ENCODE data around the gene PRKN. TPM values are rescaled to one million over a fixed set of nuclear protein-coding genes. Genes with fewer than 3 reads are reported as not detected.

The PRKN gene
- total and polyA plus RNA-seq, 5 experiments from 2014 or later = 2.2 to 5.6 (median 3.5) TPM

- Mint-ChIP-seq H3K9me3 (peaks cover 0 to 19% (median 4%) of the 10 kb centered on the region in 9 donors), H3K27ac (no peak overlapping the region), H3K4me3 (no peak overlapping the region), H3K27me3 (no peaks in the 10 kb centered on the region), H3K36me3 (peaks cover 0 to 8% (median 4%) of the 10 kb centered on the region in 3 donors), H3K4me1 (no peaks in the 10 kb centered on the region)
- no peak for DNase-seq
- ATAC-seq = no peak
- POLR2A ChIA-PET = no interaction called here
These were observed 1149.1 kb downstream of the PRKN start for GRCh38 chr6:161578478-161578877.

GRCh38 chr6:161575523-161576254, 1151.9 kb downstream of the PRKN start:
- no peak overlapping the region for H3K27ac Mint-ChIP-seq
- H3K36me3 Mint-ChIP-seq = peaks cover 7 to 16% (median 9%) of the 10 kb centered on the region in 3 donors
- ATAC-seq (no peak), DNase-seq (no peak)
- peaks cover 0 to 38% (median 2%) of the 10 kb centered on the region in 9 donors for H3K9me3 Mint-ChIP-seq
- no peaks in the 10 kb centered on the region for H3K27me3 Mint-ChIP-seq
- POLR2A ChIA-PET = no interaction called here
- H3K4me3 Mint-ChIP-seq = no peak overlapping the region
- no peaks in the 10 kb centered on the region for H3K4me1 Mint-ChIP-seq

- peaks cover 9 to 17% (median 15%) of the 10 kb centered on the region in 3 donors for H3K36me3 Mint-ChIP-seq
- no peaks in the 10 kb centered on the region for H3K4me1 Mint-ChIP-seq
- H3K9me3 Mint-ChIP-seq = peaks cover 0 to 30% (median 4%) of the 10 kb centered on the region in 9 donors
- H3K27ac Mint-ChIP-seq = no peak overlapping the region
- DNase-seq (no peak), ATAC-seq (no peak)
- POLR2A ChIA-PET = no interaction called here
- no peaks in the 10 kb centered on the region for H3K27me3 Mint-ChIP-seq
- H3K4me3 Mint-ChIP-seq = no peak overlapping the region
These were observed 1158.6 kb downstream of the PRKN start for GRCh38 chr6:161568885-161569456.

GRCh38 chr6:161564952-161565351, 1162.6 kb downstream of the PRKN start:
- Mint-ChIP-seq H3K4me1 (no peaks in the 10 kb centered on the region), H3K27ac (no peak overlapping the region), H3K36me3 (peaks cover 2 to 8% (median 5%) of the 10 kb centered on the region in 3 donors), H3K4me3 (no peak overlapping the region), H3K27me3 (no peaks in the 10 kb centered on the region), H3K9me3 (peaks cover 0 to 7% (median 0%) of the 10 kb centered on the region in 9 donors)
- ATAC-seq (no peak), DNase-seq (no peak)
- POLR2A ChIA-PET = no interaction called here

- Mint-ChIP-seq H3K27me3 (no peaks in the 10 kb centered on the region), H3K9me3 (peaks cover 0 to 7% (median 0%) of the 10 kb centered on the region in 9 donors), H3K4me3 (no peak overlapping the region), H3K4me1 (no peaks in the 10 kb centered on the region), H3K27ac (no peak overlapping the region), H3K36me3 (peaks cover 2 to 6% (median 4%) of the 10 kb centered on the region in 3 donors)
- ATAC-seq (no peak), DNase-seq (no peak)
- POLR2A ChIA-PET = no interaction called here
These were observed 1165.7 kb downstream of the PRKN start for GRCh38 chr6:161561908-161562307.

- POLR2A ChIA-PET = no interaction called here
- H3K27me3 Mint-ChIP-seq = no peaks in the 10 kb centered on the region
- H3K9me3 Mint-ChIP-seq = peaks cover 3 to 44% (median 17%) of the 10 kb centered on the region in 9 donors
- ATAC-seq (no peak), DNase-seq (no peak)
- no peak overlapping the region for H3K27ac Mint-ChIP-seq
- no peaks in the 10 kb centered on the region for H3K4me1 Mint-ChIP-seq
- no peak overlapping the region for H3K4me3 Mint-ChIP-seq
- peaks cover 4 to 26% (median 10%) of the 10 kb centered on the region in 3 donors for H3K36me3 Mint-ChIP-seq
These were observed 1170.0 kb downstream of the PRKN start for GRCh38 chr6:161557333-161558107.

GRCh38 chr6:161554883-161555282, 1172.7 kb downstream of the PRKN start:
- ATAC-seq (no peak), DNase-seq (no peak)
- Mint-ChIP-seq H3K36me3 (peaks cover 4 to 33% (median 10%) of the 10 kb centered on the region in 3 donors), H3K4me3 (no peak overlapping the region), H3K4me1 (no peaks in the 10 kb centered on the region), H3K27me3 (no peaks in the 10 kb centered on the region), H3K27ac (no peak overlapping the region), H3K9me3 (peaks cover 4 to 50% (median 24%) of the 10 kb centered on the region in 9 donors)
- POLR2A ChIA-PET = no interaction called here

GRCh38 chr6:161549977-161550655, 1177.5 kb downstream of the PRKN start:
- POLR2A ChIA-PET = no interaction called here
- DNase-seq = no peak
- no peak for ATAC-seq
- no peak overlapping the region for H3K4me3 Mint-ChIP-seq
- no peaks in the 10 kb centered on the region for H3K27me3 Mint-ChIP-seq
- peaks cover 4 to 32% (median 21%) of the 10 kb centered on the region in 9 donors for H3K9me3 Mint-ChIP-seq
- peaks cover 0 to 27% (median 5%) of the 10 kb centered on the region in 3 donors for H3K36me3 Mint-ChIP-seq
- H3K4me1 Mint-ChIP-seq = no peaks in the 10 kb centered on the region
- no peak overlapping the region for H3K27ac Mint-ChIP-seq

- Mint-ChIP-seq H3K27me3 (no peaks in the 10 kb centered on the region), H3K9me3 (peaks cover 2 to 21% (median 13%) of the 10 kb centered on the region in 9 donors), H3K27ac (no peak overlapping the region), H3K4me1 (no peaks in the 10 kb centered on the region), H3K36me3 (peaks cover 0 to 16% (median 1%) of the 10 kb centered on the region in 3 donors), H3K4me3 (no peak overlapping the region)
- POLR2A ChIA-PET = no interaction called here
- ATAC-seq (no peak), DNase-seq (no peak)
These were observed 1178.8 kb downstream of the PRKN start for GRCh38 chr6:161548713-161549296.

- POLR2A ChIA-PET = no interaction called here
- Mint-ChIP-seq H3K27me3 (no peaks in the 10 kb centered on the region), H3K9me3 (peaks cover 0 to 11% (median 6%) of the 10 kb centered on the region in 9 donors), H3K4me3 (no peak overlapping the region), H3K27ac (no peak overlapping the region), H3K4me1 (no peaks in the 10 kb centered on the region), H3K36me3 (peaks cover 0 to 11% (median 1%) of the 10 kb centered on the region in 3 donors)
- ATAC-seq = no peak
- DNase-seq = no peak
These were observed 1179.9 kb downstream of the PRKN start for GRCh38 chr6:161547617-161548016.

- no peak for DNase-seq
- peaks cover 0 to 8% (median 1%) of the 10 kb centered on the region in 3 donors for H3K36me3 Mint-ChIP-seq
- no peak overlapping the region for H3K4me3 Mint-ChIP-seq
- H3K27ac Mint-ChIP-seq = no peak overlapping the region
- ATAC-seq = no peak
- no peaks in the 10 kb centered on the region for H3K4me1 Mint-ChIP-seq
- POLR2A ChIA-PET = no interaction called here
- H3K9me3 Mint-ChIP-seq = peaks cover 0 to 8% (median 4%) of the 10 kb centered on the region in 9 donors
- no peaks in the 10 kb centered on the region for H3K27me3 Mint-ChIP-seq
These were observed 1180.9 kb downstream of the PRKN start for GRCh38 chr6:161546632-161547031.

GRCh38 chr6:161545741-161546140, 1181.8 kb downstream of the PRKN start:
- ATAC-seq (no peak), DNase-seq (no peak)
- Mint-ChIP-seq H3K27me3 (no peaks in the 10 kb centered on the region), H3K27ac (no peak overlapping the region), H3K36me3 (peaks cover 0 to 4% (median 1%) of the 10 kb centered on the region in 3 donors), H3K4me3 (no peak overlapping the region), H3K9me3 (peaks cover 0 to 6% (median 0%) of the 10 kb centered on the region in 9 donors), H3K4me1 (no peaks in the 10 kb centered on the region)
- POLR2A ChIA-PET = no interaction called here

Data from naive thymus-derived CD8-positive, alpha-beta T cell (primary cell).